Mesothelial cell of epicardium (in vitro differentiated cells): Measurements from ENCODE around the gene EPHB3. TPM values are rescaled to one million over a fixed set of nuclear protein-coding genes. Genes with fewer than 3 reads are reported as not detected.
A peak's percentile ranks its signal among the peaks of the same experiment; 100 is the strongest.

Experiments used
- DNase-seq, 2 experiments: peaks; one replicate each; pipeline ENCODE4 v3.0.0; 2021; ENCODE audit warnings: low spot score in 2 of 2; ENCODE audit not compliant: unreplicated experiment in 2 of 2
- H3K27ac Mint-ChIP-seq: 2 replicates; pipeline ENCODE4 v1.8.0; 2021; ENCODE audit warnings: mixed read lengths
- H3K27me3 Mint-ChIP-seq: 2 replicates; pipeline ENCODE4 v1.8.0; 2021; ENCODE audit warnings: low read depth, mixed read lengths
- H3K36me3 Mint-ChIP-seq: 2 replicates; pipeline ENCODE4 v1.8.0; 2021; ENCODE audit warnings: mixed read lengths
- H3K4me1 Mint-ChIP-seq: 2 replicates; pipeline ENCODE4 v1.8.0; 2021; ENCODE audit warnings: mixed read lengths
- H3K4me3 Mint-ChIP-seq: 2 replicates; pipeline ENCODE4 v1.8.0; 2021; ENCODE audit warnings: mild to moderate bottlenecking, moderate library complexity, mixed read lengths
- H3K9me3 Mint-ChIP-seq: 2 replicates; pipeline ENCODE4 v1.8.0; 2021; ENCODE audit warnings: mixed read lengths
- CTCF ChIP-seq: fragments of 200-600 bp; sonication (generic); IDR thresholded peaks from one replicate; pipeline ENCODE4 v1.5.0; 2021; ENCODE audit warnings: antibody characterized with exemption; ENCODE audit not compliant: unreplicated experiment
- total RNA-seq: library from RNA; stranded (reverse); gene quantifications from 3 replicates; pipeline ENCODE4 v1.2.1, GENCODE V29; 2021

EPHB3 gene
- total RNA-seq, 1 donor from 2014 or later, result 115 TPM

DNA sequence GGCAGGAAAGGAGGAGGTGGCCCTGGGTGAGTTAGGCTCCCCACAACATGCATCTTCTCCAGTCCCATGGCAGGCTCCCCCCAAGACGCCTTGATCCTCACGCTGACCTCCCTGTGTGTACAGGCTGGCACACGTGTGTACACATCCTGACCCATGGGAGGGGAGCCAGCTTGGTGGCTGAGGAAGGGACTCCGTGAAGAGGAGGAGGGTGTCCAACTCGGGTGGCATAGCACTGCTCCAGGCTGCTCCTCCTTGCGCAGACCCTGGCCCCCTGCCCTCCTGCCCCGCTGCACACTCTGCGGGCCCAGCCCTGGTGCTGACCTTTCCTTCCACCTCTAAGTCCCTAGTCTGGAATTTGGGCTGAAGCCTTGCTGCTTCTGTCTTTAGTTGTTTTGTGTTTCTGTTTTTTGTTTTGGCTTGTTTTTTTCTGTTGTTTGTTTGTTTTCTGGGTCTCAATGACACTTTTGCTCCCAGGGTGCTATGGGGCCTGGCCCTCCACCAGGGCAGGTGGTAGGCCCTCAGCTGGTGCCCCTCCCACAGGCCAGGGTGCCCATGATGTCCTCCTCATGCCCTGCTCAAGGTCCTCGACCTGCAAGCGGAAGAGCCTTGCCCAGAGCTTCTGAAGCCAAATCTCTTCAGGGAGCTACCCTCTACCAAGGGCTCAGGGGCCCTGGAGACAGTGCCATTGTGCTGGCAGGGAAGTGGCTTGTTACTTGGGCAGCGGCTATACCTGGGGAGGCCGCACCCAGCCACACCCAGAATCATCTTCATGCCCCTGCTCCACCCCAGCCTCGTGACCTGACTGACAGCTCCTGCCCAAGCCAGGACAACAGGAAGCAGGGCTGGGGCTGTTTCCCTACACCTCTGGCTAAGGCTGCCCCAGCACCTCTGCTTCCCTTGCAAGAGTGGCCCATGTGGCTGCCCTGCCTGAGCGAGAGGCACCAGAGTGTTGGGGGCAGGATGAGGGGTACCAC, 5.1 kb downstream of the EPHB3 start:
- no peak for DNase-seq
- H3K27me3 Mint-ChIP-seq, result no peaks in the 10 kb centered on the region
- H3K4me3 Mint-ChIP-seq, result peak overlapping the region; percentile 89
- peak overlapping the region; percentile 97 for H3K27ac Mint-ChIP-seq
- H3K36me3 Mint-ChIP-seq, result peaks cover 5% of the 10 kb centered on the region
- no peak for TF ChIP-seq CTCF
- H3K4me1 Mint-ChIP-seq, result peaks cover 75% of the 10 kb centered on the region
- no peaks in the 10 kb centered on the region for H3K9me3 Mint-ChIP-seq

DNA sequence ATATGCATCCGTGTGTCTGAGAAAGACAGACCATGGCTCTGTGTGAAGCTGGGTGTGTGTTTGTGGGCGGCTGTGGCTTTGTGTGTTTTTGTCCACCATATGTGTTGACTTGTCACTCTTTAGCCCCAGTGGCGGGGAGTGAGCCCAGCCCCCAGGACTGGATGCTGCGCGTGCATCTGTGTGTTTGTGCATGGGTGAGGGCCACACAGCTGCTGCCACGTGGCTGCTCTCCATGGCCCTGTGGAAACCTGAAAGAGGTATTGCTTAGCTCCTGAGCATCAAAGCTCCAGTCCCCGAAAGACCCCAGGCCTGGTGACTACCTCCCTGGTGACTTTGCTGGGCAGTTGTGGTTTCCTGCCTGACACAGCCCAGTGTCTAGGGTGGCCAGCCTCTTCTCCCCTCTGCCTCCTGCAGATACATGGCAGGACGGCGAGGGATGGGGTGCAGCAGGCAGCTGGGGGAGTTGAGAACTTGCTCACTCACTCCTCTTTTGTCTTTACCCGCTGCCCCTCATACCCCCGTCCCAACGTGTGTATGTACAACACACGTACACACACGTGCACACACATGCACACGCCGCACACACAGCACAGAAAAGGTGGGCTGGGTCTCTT, 6.5 kb downstream of the EPHB3 start:
- no peak for TF ChIP-seq CTCF
- peak overlapping the region; percentile 57 for H3K4me3 Mint-ChIP-seq
- H3K27ac Mint-ChIP-seq, result peak overlapping the region; percentile 97
- peaks cover 79% of the 10 kb centered on the region for H3K4me1 Mint-ChIP-seq
- DNase-seq, result peak in 1 of 2 experiments; percentile 49
- no peaks in the 10 kb centered on the region for H3K27me3 Mint-ChIP-seq
- H3K36me3 Mint-ChIP-seq, result peaks cover 18% of the 10 kb centered on the region
- H3K9me3 Mint-ChIP-seq, result no peaks in the 10 kb centered on the region

GRCh38 chr3:184568560-184568923, 7.0 kb downstream of the EPHB3 start:
- no peak for TF ChIP-seq CTCF
- peaks cover 22% of the 10 kb centered on the region for H3K36me3 Mint-ChIP-seq
- DNase-seq, result no peak
- no peaks in the 10 kb centered on the region for H3K9me3 Mint-ChIP-seq
- H3K4me1 Mint-ChIP-seq, result peaks cover 78% of the 10 kb centered on the region
- peak overlapping the region; percentile 97 for H3K27ac Mint-ChIP-seq
- peak overlapping the region; percentile 57 for H3K4me3 Mint-ChIP-seq
- no peaks in the 10 kb centered on the region for H3K27me3 Mint-ChIP-seq

DNA sequence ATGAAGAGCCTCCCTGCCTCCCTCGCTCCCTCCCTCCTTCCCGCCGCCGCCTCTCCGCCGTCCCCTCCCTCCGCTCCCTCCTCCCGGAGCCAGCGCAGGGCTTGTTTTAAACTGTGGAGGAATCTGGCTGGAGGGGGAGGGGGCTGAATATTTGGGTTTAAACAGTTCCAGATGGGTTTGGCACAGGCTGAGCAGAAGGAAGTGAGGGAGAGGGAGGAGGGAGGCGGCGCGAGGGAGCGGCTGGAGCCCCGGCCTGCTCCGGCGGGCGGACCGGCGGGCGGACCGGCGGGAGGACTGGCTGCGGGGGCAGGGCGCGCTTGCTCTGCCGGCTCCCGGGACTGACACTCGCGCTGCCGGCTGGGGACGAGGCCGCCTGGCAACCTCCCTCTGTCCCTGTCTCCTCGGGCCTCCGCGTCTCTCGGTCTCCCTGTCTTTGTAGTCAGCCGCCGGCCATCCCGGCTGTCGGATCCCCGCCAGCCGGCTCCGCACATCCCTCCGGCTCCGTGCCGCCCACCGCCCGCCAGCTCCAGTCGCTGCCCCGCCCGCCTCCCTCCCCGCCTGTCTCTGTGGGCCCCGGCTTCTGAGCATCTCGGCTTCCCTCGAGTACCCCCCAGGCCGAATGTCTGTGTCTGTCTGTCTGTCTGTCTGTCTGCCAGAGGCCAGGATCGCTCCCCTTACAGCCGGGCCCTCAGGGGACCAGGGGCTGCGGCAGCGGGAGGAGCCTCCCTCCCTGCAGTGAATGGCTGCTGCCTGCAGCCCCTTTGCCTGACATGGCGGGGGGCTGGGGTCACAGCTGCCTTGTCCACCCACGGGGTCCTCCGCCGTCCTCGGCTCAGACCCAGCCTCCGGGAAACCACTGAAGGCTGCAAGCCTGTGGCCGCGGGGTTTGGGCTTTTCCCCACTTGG, 7.6 kb downstream of the EPHB3 start:
- H3K4me1 Mint-ChIP-seq, result peaks cover 75% of the 10 kb centered on the region
- H3K27ac Mint-ChIP-seq, result peak overlapping the region; percentile 95
- peaks cover 22% of the 10 kb centered on the region for H3K36me3 Mint-ChIP-seq
- no peak for TF ChIP-seq CTCF
- H3K9me3 Mint-ChIP-seq, result no peaks in the 10 kb centered on the region
- H3K4me3 Mint-ChIP-seq, result peak overlapping the region; percentile 66
- DNase-seq, result peak; percentile 82 to 88
- H3K27me3 Mint-ChIP-seq, result no peaks in the 10 kb centered on the region

DNA sequence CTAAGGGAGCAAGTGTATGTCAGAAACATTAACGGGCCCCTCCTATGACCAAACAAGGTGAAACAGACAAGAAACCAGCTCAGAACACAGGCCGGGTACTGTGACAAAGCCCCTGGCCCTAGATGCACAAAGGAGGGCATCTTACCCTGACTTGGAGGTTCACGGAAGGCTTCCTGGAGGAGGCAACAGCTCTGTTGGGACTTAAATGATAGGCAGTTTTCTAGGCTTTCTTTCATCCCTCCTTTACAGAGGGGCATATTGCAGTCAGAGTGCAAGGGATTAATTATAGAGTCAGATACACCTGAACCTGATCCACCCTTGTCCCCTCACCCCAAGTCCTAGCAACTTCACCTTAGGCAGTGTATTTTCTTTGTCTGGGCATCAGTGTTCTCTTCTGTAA, 8.4 kb downstream of the EPHB3 start:
- H3K9me3 Mint-ChIP-seq, result no peaks in the 10 kb centered on the region
- peaks cover 22% of the 10 kb centered on the region for H3K36me3 Mint-ChIP-seq
- no peak for TF ChIP-seq CTCF
- peak overlapping the region; percentile 95 for H3K27ac Mint-ChIP-seq
- H3K27me3 Mint-ChIP-seq, result no peaks in the 10 kb centered on the region
- peak overlapping the region; percentile 66 for H3K4me3 Mint-ChIP-seq
- DNase-seq, result no peak
- peaks cover 75% of the 10 kb centered on the region for H3K4me1 Mint-ChIP-seq
